HG02981 (cell line): ENCODE measurements around the gene UPK3B.
"Not testable (repeated sequence)": the region's sequence is repeated elsewhere in the genome, so short reads cannot be mapped to it uniquely, and the experiment has no call there.

ENCODE experiments used
- ATAC-seq: cut with Tn5 transposase; IDR thresholded peaks from one replicate; pipeline ENCODE4 v1.9.1; 2021; ENCODE audit warnings: mild to moderate bottlenecking, moderate library complexity; ENCODE audit not compliant: unreplicated experiment

The UPK3B gene

GRCh38 chr7:76509931-76510877 lies at the start of gene UPK3B:
TSS of gene UPK3B (plus strand) at chr7:76510552. CDS start at chr7:76510653, 101 bp downstream.
- no peak for ATAC-seq

GRCh38 chr7:76460767-76461166 lies 49.6 kb upstream of the UPK3B start:
- ATAC-seq = not testable (repeated sequence)

GRCh38 chr7:76461464-76462101 lies 48.8 kb upstream of the UPK3B start, which contains the start of gene DTX2:
TSS of gene DTX2 (plus strand) at chr7:76461709. CDS start at chr7:76480510, 18,801 bp downstream.
- peak; percentile 98 for ATAC-seq

GRCh38 chr7:76462271-76462882 lies 48.0 kb upstream of the UPK3B start:
- not testable (repeated sequence) for ATAC-seq

- ATAC-seq = not testable (repeated sequence)
These were observed 45.4 kb upstream of the UPK3B start for GRCh38 chr7:76464959-76465358.

DNA sequence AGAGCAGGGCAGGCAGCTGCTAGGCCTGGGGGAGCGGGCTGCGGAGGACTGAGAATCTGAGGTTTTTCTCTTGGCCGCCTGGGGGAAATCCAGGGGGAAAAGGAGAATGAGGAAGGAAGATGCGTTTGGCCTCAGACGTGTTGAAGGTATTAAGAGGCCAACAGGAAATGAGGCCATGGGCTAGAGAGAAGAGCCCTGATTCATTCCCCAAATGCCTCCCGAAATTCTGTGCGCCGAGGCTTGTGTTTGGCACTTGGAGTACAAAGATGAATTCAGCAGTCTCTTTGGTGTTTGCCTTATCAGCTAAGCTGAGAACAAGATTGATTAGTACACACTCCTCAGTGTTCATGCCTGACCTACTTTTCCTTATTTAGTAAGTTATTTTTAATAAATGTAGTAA lies 44.4 kb upstream of the UPK3B start:
- not testable (repeated sequence) for ATAC-seq

- not testable (repeated sequence) for ATAC-seq
These were observed 42.5 kb upstream of the UPK3B start for GRCh38 chr7:76467743-76468404.

DNA sequence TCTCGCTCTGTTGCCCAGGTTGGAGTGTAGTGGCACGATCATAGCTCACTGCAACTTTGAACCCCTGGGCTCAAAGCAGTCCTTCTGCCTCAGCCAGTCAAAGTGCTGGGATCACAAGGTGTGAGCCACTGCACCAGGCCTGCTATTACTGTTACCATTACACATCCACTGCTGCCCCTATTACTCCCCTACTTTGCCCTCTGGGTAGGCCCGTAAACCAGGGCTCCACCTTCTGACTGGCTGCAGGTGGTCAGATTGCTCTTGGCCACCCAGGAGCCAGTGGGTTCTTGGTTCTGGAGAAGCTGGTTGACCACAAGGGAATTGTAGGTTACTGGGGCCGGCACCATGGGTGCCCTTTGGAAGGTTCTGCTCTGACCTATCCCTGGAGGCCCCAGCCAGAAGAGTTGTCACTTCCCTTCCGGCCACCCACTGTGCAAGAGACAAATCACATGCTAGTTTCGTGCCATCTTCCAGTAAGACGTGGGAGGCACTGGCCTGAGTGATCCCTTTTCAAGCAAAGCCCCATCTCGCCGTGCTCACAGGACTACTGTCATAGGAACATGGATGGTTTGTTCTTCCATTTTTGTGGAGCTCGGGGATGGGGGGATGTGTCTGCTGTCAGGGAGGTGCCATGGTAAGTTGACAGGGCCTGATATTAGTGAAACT lies 38.7 kb upstream of the UPK3B start:
- not testable (repeated sequence) for ATAC-seq

GRCh38 chr7:76473097-76473496 lies 37.3 kb upstream of the UPK3B start:
- not testable (repeated sequence) for ATAC-seq

DNA sequence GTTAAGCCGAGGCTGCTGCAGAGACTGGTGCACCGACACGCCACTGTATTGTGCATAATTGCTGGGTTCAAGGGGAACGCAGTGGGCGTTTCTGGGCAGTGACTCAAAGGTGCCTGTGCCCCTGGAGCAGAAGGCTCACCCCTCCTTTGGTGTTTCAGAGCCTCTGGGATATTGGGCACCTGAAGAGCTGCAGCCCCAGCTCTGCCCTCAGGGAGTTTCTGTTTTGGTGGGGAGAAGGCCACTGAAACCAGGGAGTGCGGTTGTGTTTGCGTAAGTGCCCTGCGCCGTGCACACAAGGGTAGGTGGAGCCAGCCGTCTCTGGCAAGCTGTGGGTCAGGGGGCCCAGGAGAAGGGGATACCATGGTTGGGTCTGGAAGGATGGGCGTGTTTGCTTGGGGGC lies 34.1 kb upstream of the UPK3B start:
- not testable (repeated sequence) for ATAC-seq

DNA sequence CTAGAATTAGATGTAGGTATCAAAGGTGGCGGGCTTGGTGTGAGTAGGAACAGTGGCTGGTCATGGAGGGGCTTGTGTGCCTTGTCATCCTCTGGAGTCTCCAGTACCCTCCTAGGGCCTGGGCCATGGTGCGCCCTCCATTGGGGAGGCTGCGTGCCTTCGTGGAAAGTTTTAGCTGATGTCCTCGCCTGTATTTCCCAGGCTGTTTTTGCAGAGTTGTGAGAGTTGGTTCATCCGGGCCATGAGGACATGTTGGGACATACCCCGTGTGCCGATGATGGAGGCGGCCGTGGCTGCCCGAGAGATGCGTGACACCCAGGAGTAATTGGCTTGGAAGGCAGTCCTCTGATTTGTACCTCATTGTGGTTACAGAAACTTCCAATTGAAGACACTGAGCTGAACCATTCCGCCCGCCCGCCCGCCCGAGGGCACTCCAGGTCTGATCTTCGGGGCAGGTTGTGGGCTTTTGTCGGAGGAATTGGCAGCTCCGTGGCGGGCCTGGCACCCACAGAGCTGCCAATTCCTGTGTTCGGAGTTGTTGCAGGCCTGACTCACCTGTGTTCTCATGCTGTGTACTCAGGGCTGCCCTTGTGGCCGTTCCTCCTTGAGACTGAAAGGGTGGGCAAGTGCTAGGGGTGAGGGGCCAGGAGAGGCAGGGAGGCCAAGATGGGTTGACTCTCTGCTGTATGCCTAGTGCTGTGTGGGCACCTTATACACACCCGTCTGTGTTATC lies 33.4 kb upstream of the UPK3B start:
- ATAC-seq = not testable (repeated sequence)

DNA sequence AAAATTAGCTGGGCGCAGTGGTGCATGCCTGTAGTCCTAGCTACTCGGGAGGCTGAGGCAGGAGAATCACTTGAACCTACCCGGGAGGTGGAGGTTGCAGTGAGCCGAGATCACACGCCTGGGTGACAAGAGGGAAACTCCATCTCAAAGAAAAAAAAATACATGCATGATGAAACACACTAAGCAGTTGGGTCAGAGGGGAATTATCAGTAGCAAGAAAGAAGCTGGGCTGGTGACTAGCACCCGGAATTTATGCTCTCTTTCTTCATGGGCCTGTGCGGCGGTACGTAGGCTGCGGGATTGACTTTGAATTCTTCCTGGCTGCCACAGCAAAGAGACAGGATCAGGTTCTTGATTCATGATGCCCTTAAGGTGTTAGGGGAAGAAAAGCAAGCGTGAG lies 30.7 kb upstream of the UPK3B start:
- ATAC-seq = not testable (repeated sequence)

GRCh38 chr7:76480403-76481253 lies 29.7 kb upstream of the UPK3B start:
- ATAC-seq = not testable (repeated sequence)

GRCh38 chr7:76482660-76483059 lies 27.7 kb upstream of the UPK3B start:
- ATAC-seq = not testable (repeated sequence)

GRCh38 chr7:76483081-76483480 lies 27.3 kb upstream of the UPK3B start:
- not testable (repeated sequence) for ATAC-seq

GRCh38 chr7:76484456-76484855 lies 25.9 kb upstream of the UPK3B start:
- ATAC-seq = not testable (repeated sequence)

DNA sequence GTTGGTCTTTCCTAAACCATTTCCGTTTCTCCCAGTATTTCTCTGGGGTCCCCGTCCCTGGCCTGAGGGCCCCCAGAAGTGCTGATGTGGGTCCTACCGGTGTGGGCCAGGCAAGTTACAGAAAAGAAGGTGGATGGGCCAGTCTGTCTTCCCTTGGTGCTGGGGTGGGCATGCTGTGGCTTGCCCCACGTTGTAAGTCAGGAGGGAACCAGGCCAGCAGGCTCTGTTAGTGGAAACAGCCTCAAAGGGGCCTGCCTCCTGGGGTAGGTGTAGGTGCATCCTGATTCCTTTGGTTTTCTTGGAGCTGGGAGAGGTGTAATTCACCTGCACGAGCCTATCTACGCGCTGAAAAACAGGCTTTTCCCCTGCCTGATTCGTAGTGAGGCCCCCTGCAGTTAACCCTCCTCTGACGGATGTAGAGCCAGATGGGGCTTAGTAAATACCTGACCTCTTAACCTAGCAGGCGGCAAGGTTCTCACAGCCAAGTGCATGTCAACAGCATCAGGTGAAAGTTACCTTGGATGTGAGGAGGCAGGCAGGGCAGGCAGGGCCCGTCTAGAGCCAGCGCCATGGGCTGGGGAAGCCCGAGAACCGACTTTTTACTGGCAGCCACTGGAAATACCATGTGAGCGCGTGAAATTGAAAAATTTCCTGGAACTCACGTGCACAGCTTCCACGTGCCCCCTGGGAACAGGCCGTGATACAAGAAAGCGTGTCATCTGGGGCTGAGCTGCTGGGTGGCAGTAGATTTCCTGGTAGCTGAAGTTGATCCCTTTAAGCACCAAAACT lies 24.3 kb upstream of the UPK3B start:
- peak; percentile 8 for ATAC-seq

GRCh38 chr7:76486618-76487017 lies 23.7 kb upstream of the UPK3B start:
- ATAC-seq = peak; percentile 99
